Endothelial cell of umbilical vein (primary cell): ENCODE results near the gene FAM171A2.

Experiments
- CTCF ChIP-seq, 2 donors: IDR thresholded peaks; 1 replicate in 1 of 2; 2 replicates in 1 of 2; pipeline ENCODE4 v1.5.1; 2011; ENCODE audit warnings: low read length in 2 of 2, mild to moderate bottlenecking in 2 of 2, moderate library complexity in 2 of 2, control low read depth in 1 of 2, inconsistent platforms in 1 of 2, low read depth in 1 of 2; ENCODE audit not compliant: insufficient read depth in 1 of 2; ENCODE audit errors: extremely low read depth in 1 of 2
- EZH2 ChIP-seq: IDR thresholded peaks from 2 replicates; pipeline ENCODE4 v1.6.1; 2012; ENCODE audit warnings: borderline replicate concordance, low read depth, mild to moderate bottlenecking, moderate library complexity, low read length, inconsistent platforms; ENCODE audit not compliant: severe bottlenecking
- FOS ChIP-seq: IDR thresholded peaks from 2 replicates; pipeline ENCODE4 v1.6.1; 2011; ENCODE audit warnings: mild to moderate bottlenecking, low read length, moderate library complexity, borderline replicate concordance; ENCODE audit not compliant: insufficient read depth
- MAX ChIP-seq: IDR thresholded peaks from 2 replicates; pipeline ENCODE4 v1.6.1; 2011; ENCODE audit not compliant: insufficient read depth, insufficient read length
- POLR2A ChIP-seq: IDR thresholded peaks from 2 replicates; pipeline ENCODE4 v1.6.1; 2012; ENCODE audit warnings: low read depth, mild to moderate bottlenecking, control low read depth, low read length

GRCh38 chr17:44375196-44376017 lies 11.8 kb upstream of the FAM171A2 start:
- TF ChIP-seq EZH2 (no peak), CTCF (IDR thresholded peaks at IDR 0.05; ENCODE audit: extremely low read depth in 1 of 2, insufficient read depth in 1 of 2, low read depth in 1 of 2, low read length in 2 of 2) (no peak), FOS (no peak), MAX (no peak), POLR2A (no peak)
